HEK293 (cell line): Measurements from ENCODE around the gene MTF2.

ENCODE experiments used
- CTCF ChIA-PET: fragments of 350-600 bp; formaldehyde crosslinking; extraction: SDS; loops from one replicate; lab custom pipeline; 2021; ENCODE audit warnings: antibody characterized with exemption; lab: Yijun Ruan, JAX
- POLR2A ChIA-PET: fragments of 300-600 bp; formaldehyde crosslinking; extraction: SDS; loops from one replicate; lab custom pipeline; 2020; ENCODE audit warnings: antibody characterized with exemption, inconsistent platforms; lab: Yijun Ruan, JAX
- H3K27ac ChIP-seq: fragments of 200-500 bp; sonication (Bioruptor generic); 2 replicates; pipeline ENCODE4 v1.5.1; 2014; ENCODE audit warnings: low read depth, low read length, control low read depth, inconsistent platforms; ENCODE audit errors: extremely low read depth
- H3K36me3 ChIP-seq, 2 experiments: fragments of 200-500 bp in 1 of 2; sonication (Bioruptor generic) in 1 of 2; 1 replicate in 1 of 2; 2 replicates in 1 of 2; pipeline ENCODE4 v1.5.1; 2014 to 2017; ENCODE audit warnings: inconsistent platforms in 2 of 2, low read length in 2 of 2; ENCODE audit not compliant: control insufficient read depth in 2 of 2, insufficient read depth in 1 of 2
- H3K4me1 ChIP-seq: fragments of 200-500 bp; sonication (Bioruptor generic); 2 replicates; pipeline ENCODE4 v1.5.1; 2014; ENCODE audit warnings: mild to moderate bottlenecking, low read length, inconsistent platforms; ENCODE audit not compliant: control insufficient read depth, insufficient read depth
- H3K4me3 ChIP-seq: 2 replicates; pipeline ENCODE4 v1.5.1; 2011; ENCODE audit warnings: low read depth, mild to moderate bottlenecking, control low read depth, low read length, moderate library complexity
- H3K9me3 ChIP-seq: fragments of 200-500 bp; sonication (Bioruptor generic); 2 replicates; pipeline ENCODE4 v1.5.1; 2014; ENCODE audit warnings: low read depth, low read length, inconsistent platforms; ENCODE audit not compliant: control insufficient read depth, insufficient read depth
- FEZF1 ChIP-seq: fragments of 450-650 bp; formaldehyde crosslinking; IDR thresholded peaks from 2 replicates; pipeline ENCODE4 v1.5.1; 2016; ENCODE audit warnings: missing biosample characterization, missing genetic modification characterization
- HOXA7 ChIP-seq: sonication (generic); formaldehyde crosslinking; IDR thresholded peaks from 2 replicates; pipeline ENCODE4 v1.8.1; 2022; ENCODE audit warnings: missing genetic modification reagents, borderline replicate concordance
- KLF10 ChIP-seq: fragments of 450-650 bp; IDR thresholded peaks from 2 replicates; pipeline ENCODE4 v1.5.1; 2018; ENCODE audit warnings: missing biosample characterization, mild to moderate bottlenecking, missing genetic modification characterization
- KLF8 ChIP-seq: fragments of 450-650 bp; formaldehyde crosslinking; IDR thresholded peaks from 2 replicates; pipeline ENCODE4 v1.5.1; 2016; ENCODE audit warnings: missing biosample characterization, missing genetic modification characterization
- ZBTB1 ChIP-seq: fragments of 450-650 bp; formaldehyde crosslinking; IDR thresholded peaks from 2 replicates; pipeline ENCODE4 v1.5.1; 2016; ENCODE audit warnings: missing biosample characterization, missing genetic modification characterization
- ZBTB21 ChIP-seq: fragments of 450-650 bp; formaldehyde crosslinking; IDR thresholded peaks from 2 replicates; pipeline ENCODE4 v1.5.1; 2017; ENCODE audit warnings: missing biosample characterization, missing genetic modification characterization
- ZFP3 ChIP-seq: fragments of 450-650 bp; formaldehyde crosslinking; IDR thresholded peaks from 2 replicates; pipeline ENCODE4 v1.5.1; 2016; ENCODE audit warnings: low read depth, missing biosample characterization, missing genetic modification characterization
- ZNF175 ChIP-seq: fragments of 450-650 bp; formaldehyde crosslinking; IDR thresholded peaks from 2 replicates; pipeline ENCODE4 v1.5.1; 2016; ENCODE audit warnings: missing biosample characterization, missing genetic modification characterization
- ZNF19 ChIP-seq: fragments of 450-650 bp; formaldehyde crosslinking; IDR thresholded peaks from 2 replicates; pipeline ENCODE4; 2016; ENCODE audit warnings: missing biosample characterization, missing genetic modification characterization, low read depth
- ZNF24 ChIP-seq: fragments of 450-650 bp; formaldehyde crosslinking; IDR thresholded peaks from 2 replicates; pipeline ENCODE4 v1.5.1; 2016; ENCODE audit warnings: missing biosample characterization, missing genetic modification characterization
- ZNF248 ChIP-seq: fragments of 450-650 bp; formaldehyde crosslinking; IDR thresholded peaks from 2 replicates; pipeline ENCODE4 v1.5.1; 2017; ENCODE audit warnings: missing biosample characterization, missing genetic modification characterization
- ZNF266 ChIP-seq: fragments of 450-650 bp; formaldehyde crosslinking; IDR thresholded peaks from 2 replicates; pipeline ENCODE4 v1.5.1; 2016; ENCODE audit warnings: missing biosample characterization, missing genetic modification characterization, low read depth
- ZNF433 ChIP-seq: fragments of 450-650 bp; formaldehyde crosslinking; IDR thresholded peaks from 2 replicates; pipeline ENCODE4 v1.5.1; 2016; ENCODE audit warnings: missing biosample characterization, missing genetic modification characterization, low read depth
- ZNF513 ChIP-seq: fragments of 450-650 bp; IDR thresholded peaks from 2 replicates; pipeline ENCODE4 v1.5.1; 2018; ENCODE audit warnings: missing biosample characterization, missing genetic modification characterization
- ZNF514 ChIP-seq: fragments of 450-650 bp; formaldehyde crosslinking; IDR thresholded peaks from 2 replicates; pipeline ENCODE4 v1.5.1; 2016; ENCODE audit warnings: missing biosample characterization, missing genetic modification characterization
- ZNF521 ChIP-seq: fragments of 450-650 bp; formaldehyde crosslinking; IDR thresholded peaks from 2 replicates; pipeline ENCODE4 v1.5.1; 2017; ENCODE audit warnings: missing biosample characterization, mild to moderate bottlenecking, missing genetic modification characterization
- ZNF596 ChIP-seq: fragments of 450-650 bp; IDR thresholded peaks from 2 replicates; pipeline ENCODE4 v1.5.0; 2018; ENCODE audit warnings: missing biosample characterization, mild to moderate bottlenecking, missing genetic modification characterization, moderate library complexity
- ZNF660 ChIP-seq: fragments of 450-650 bp; IDR thresholded peaks from 2 replicates; pipeline ENCODE4 v1.5.1; 2018; ENCODE audit warnings: missing biosample characterization, mild to moderate bottlenecking, missing genetic modification characterization
- ZNF747 ChIP-seq: fragments of 450-650 bp; formaldehyde crosslinking; IDR thresholded peaks from 2 replicates; pipeline ENCODE4 v1.5.1; 2016; ENCODE audit warnings: missing biosample characterization, missing genetic modification characterization
- ZNF785 ChIP-seq: fragments of 450-650 bp; formaldehyde crosslinking; IDR thresholded peaks from 2 replicates; pipeline ENCODE4 v1.5.1; 2016; ENCODE audit warnings: missing biosample characterization, missing genetic modification characterization
- ZSCAN30 ChIP-seq: fragments of 450-650 bp; IDR thresholded peaks from 2 replicates; pipeline ENCODE4 v1.5.1; 2018; ENCODE audit warnings: missing biosample characterization, mild to moderate bottlenecking, missing genetic modification characterization, moderate library complexity
- ZSCAN5A ChIP-seq: fragments of 450-650 bp; formaldehyde crosslinking; IDR thresholded peaks from 2 replicates; pipeline ENCODE4 v1.5.1; 2016; ENCODE audit warnings: missing biosample characterization, missing genetic modification characterization

Gene MTF2

GRCh38 chr1:93137604-93138292 lies 58.7 kb downstream of the MTF2 start:
- POLR2A ChIA-PET: interaction anchor here (0.6 kb wide), 1 partner anchor 34 kb away, joined by 4 read pairs; no protein-coding TSS in a partner anchor
- Histone ChIP-seq H3K4me3 (no peak overlapping the region), H3K27ac (no peak overlapping the region), H3K36me3 (peaks cover 39 to 73% of the 10 kb centered on the region in 2 experiments), H3K9me3 (no peaks in the 10 kb centered on the region), H3K4me1 (no peaks in the 10 kb centered on the region)
- TF ChIP-seq ZNF513 (tag by site-specific recombination): no peak
- TF ChIP-seq ZNF514 (tag by site-specific recombination): no peak
- TF ChIP-seq ZNF747 (tag by site-specific recombination): no peak
- no peak for TF ChIP-seq KLF10 (tag by site-specific recombination)
- TF ChIP-seq ZNF19 (tag by site-specific recombination): no peak
- TF ChIP-seq ZSCAN30 (tag by site-specific recombination): no peak
- CTCF ChIA-PET: interaction anchor here (0.6 kb wide), 1 partner anchor 217 kb away, joined by 3 read pairs; no protein-coding TSS in a partner anchor

GRCh38 chr1:93140106-93140505 lies 61.0 kb downstream of the MTF2 start:
- Histone ChIP-seq H3K4me3 (no peak overlapping the region), H3K36me3 (peaks cover 22 to 58% of the 10 kb centered on the region in 2 experiments), H3K27ac (no peak overlapping the region), H3K9me3 (no peaks in the 10 kb centered on the region), H3K4me1 (no peaks in the 10 kb centered on the region)
- no peak for TF ChIP-seq ZBTB1 (tag by site-specific recombination)
- no peak for TF ChIP-seq ZSCAN5A (tag by site-specific recombination)
- no peak for TF ChIP-seq ZNF248
- TF ChIP-seq ZNF175 (tag by site-specific recombination): no peak
- TF ChIP-seq HOXA7 (CRISPR knock-in tag): no peak
- no peak for TF ChIP-seq ZNF24
- TF ChIP-seq ZBTB21: no peak
- TF ChIP-seq ZNF266: no peak
- no peak for TF ChIP-seq ZNF521 (tag by site-specific recombination)
- no peak for TF ChIP-seq ZNF433 (tag by site-specific recombination)
- no peak for TF ChIP-seq KLF8 (tag by site-specific recombination)
- TF ChIP-seq ZNF596 (tag by site-specific recombination): no peak
- TF ChIP-seq ZNF785 (tag by site-specific recombination): no peak
- no peak for TF ChIP-seq ZFP3 (tag by site-specific recombination)
- TF ChIP-seq ZNF513 (tag by site-specific recombination): no peak
- no peak for TF ChIP-seq FEZF1 (tag by site-specific recombination)
- no peak for TF ChIP-seq ZNF660
- ChIA-PET POLR2A (no interaction called here), CTCF (interaction anchor here (0.6 to 0.8 kb wide), 2 partner anchors 17 to 106 kb away, joined by 3 to 6 read pairs; no protein-coding TSS in a partner anchor)
